GM21737 (cell line): ENCODE measurements around the gene NME1.
A peak's percentile ranks its signal among the peaks of the same experiment; 100 is the strongest.
"Not testable (repeated sequence)": the region's sequence is repeated elsewhere in the genome, so short reads cannot be mapped to it uniquely, and the experiment has no call there.

Experiments used
- ATAC-seq: cut with Tn5 transposase; IDR thresholded peaks from one replicate; pipeline ENCODE4 v1.9.1; 2021; ENCODE audit warnings: mild to moderate bottlenecking, moderate library complexity; ENCODE audit not compliant: unreplicated experiment

NME1 gene

DNA sequence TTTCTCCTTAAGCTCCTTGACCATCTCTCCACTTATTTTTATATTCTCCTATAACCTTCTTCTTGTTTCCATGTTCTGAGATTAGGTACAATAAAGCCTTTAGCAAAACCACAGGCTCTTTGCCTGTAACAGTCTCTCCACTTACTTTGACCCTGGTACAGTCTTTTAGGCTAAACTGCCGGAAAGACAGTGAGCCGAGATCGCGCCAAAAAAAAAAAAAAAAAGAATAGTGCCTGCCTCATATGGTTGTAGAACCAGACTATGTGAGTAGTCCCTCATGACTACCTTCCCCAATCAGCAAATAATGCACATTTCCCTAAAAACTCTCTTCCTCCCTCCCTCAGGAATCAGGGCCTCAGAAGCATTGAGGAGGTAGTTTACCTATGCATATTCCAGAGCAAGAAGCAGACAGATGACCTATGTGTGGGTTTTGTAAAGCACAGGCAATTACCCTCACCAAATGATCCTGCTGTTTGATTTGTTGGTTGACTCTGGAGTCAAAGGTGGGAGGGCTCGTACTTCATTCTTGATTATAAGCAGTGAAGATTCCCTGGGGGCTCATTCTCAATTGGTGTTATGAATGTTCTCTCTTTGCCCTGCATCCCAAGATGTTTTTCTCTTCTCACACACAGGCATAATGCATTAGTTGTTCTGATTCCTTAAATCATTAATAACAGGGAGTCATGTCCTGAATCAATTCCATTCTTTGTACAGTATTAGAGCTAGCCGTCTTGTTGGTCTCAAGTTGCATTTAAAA, 8.9 kb upstream of the NME1 start:
- ATAC-seq, result no peak

GRCh38 chr17:51147650-51148049, 5.7 kb upstream of the NME1 start:
- no peak for ATAC-seq

DNA sequence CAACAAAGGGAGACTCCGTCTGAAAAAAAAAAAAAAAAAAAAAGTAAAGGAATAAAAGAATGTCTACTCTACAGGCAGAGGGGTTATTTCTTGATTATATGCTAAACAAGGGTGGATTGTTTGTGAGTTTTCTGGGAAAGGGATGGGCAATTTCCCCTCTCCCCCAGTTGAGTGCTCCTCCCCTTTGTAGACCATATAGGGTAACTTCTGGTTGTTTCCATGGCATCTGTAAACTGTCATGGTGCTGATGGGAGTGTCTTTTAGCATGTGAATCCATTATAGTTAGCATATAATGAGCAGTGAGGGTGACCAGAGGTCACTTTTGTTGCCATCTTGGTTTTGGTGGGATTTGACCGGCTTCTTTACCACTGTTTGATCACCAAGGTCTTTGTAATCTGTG, 4.2 kb upstream of the NME1 start:
- ATAC-seq, result no peak

- no peak for ATAC-seq
These were observed 2.4 kb upstream of the NME1 start for GRCh38 chr17:51150932-51151331.

DNA sequence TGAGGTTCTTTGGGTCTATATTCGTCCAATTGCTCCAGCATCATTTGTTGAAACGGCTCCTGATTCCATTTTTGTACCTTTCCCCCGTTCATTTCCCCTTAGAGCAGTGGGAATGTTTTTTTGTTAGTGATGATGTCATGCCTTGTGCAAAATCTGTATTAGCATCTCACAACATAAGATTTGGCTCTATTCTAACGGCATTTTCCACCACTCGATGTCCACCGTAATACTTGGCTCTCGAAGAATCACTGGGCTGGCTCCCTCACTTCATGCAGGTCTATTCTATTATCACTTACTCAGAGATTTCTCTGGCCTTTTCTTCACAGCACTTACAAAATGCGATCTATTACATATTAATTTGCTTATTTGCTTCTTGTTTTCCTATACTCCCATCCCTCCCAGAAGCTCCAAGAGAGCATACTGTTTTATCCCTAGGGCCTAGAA, 571 bp upstream of the NME1 start:
- ATAC-seq, result no peak

DNA sequence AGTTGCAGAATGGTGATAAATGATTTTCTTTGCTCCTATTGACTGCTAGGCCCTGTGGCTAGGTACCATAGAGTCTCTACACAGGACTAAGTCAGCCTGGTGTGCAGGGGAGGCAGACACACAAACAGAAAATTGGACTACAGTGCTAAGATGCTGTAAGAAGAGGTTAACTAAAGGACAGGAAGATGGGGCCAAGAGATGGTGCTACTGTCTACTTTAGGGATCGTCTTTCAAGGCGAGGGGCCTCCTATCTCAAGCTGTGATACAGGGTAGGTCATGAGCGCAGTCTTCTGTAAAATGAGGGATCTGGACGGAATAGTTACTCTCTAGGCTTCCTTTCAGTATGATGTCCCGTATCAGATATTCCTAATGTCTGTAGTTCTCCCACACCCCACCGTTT, 817 bp downstream of the NME1 start:
- no peak for ATAC-seq

GRCh38 chr17:51155416-51155815, 2.1 kb downstream of the NME1 start:
- no peak for ATAC-seq

- no peak for ATAC-seq
These were observed 6.2 kb downstream of the NME1 start for GRCh38 chr17:51159604-51160003.

DNA sequence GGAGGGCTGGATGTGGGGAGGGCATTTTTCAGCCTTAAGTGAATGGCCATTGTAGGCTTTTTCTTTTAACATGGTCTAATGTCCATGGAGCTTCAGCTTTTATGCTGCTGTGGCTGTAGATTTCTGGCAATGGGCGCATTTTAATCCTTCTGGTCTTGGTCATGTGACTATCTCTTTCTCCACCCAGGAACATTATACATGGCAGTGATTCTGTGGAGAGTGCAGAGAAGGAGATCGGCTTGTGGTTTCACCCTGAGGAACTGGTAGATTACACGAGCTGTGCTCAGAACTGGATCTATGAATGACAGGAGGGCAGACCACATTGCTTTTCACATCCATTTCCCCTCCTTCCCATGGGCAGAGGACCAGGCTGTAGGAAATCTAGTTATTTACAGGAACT, 8.2 kb downstream of the NME1 start:
- ATAC-seq, result no peak

GRCh38 chr17:51164911-51165679, 11.7 kb downstream of the NME1 start:
- no peak for ATAC-seq

- no peak for ATAC-seq
These were observed 12.4 kb downstream of the NME1 start for GRCh38 chr17:51165680-51166197.

DNA sequence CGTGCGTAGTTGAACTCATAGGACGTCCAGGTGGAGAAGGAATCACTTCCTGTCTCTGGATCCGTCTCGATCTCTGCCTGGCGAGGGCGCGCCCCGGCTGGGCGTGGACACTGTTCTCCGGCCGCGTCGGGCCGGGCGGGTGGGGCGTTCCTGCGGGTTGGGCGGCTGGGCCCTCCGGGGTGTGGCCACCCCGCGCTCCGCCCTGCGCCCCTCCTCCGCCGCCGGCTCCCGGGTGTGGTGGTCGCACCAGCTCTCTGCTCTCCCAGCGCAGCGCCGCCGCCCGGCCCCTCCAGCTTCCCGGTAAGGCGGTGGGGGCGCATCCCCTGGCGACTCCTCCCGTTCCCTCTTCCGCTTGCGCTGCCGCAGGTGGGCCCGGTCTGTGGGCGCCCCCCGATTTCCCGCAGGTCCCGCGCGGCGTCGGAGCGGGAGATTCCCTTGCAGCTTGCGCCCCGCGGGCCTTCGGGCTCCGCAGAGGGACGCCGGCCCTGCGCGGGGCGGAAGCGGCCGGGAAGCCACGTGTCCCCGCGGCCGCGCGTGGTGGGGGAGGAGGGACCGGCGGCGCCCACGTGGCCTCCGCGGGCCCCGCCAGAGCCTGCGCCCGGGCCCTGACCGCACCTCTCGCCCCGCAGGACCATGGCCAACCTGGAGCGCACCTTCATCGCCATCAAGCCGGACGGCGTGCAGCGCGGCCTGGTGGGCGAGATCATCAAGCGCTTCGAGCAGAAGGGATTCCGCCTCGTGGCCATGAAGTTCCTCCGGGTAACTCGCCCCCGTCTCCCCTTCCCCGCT, 13.0 kb downstream of the NME1 start, which contains the start of gene NME2:
Gene NME2, plus strand, starts transcription at position 214 of the 789 bp plus-strand sequence. Its CDS starts 420 bp downstream, at position 634.
- ATAC-seq, result peak; percentile 86

GRCh38 chr17:51166987-51167931, 13.9 kb downstream of the NME1 start:
- peak; percentile 44 for ATAC-seq

DNA sequence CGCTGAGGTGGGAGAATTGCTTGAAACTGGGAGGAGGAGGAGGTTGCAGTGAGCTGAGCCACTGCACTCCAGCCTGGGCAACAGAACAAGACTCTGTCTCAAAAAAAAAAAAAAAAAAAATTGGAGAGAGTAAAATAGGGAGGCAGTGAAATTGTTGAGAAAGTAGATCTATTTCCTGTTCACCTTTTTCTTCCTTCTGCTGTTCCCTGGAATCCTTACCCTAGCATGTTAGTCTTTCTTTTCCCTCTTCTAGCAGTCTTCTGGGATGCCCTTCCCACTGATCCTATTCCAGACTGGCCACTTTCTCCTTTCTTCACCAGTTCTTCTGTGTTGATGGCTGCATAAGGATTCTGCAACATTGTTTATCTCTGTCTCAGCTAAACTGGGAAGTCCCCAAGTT, 16.0 kb downstream of the NME1 start:
- ATAC-seq, result no peak

DNA sequence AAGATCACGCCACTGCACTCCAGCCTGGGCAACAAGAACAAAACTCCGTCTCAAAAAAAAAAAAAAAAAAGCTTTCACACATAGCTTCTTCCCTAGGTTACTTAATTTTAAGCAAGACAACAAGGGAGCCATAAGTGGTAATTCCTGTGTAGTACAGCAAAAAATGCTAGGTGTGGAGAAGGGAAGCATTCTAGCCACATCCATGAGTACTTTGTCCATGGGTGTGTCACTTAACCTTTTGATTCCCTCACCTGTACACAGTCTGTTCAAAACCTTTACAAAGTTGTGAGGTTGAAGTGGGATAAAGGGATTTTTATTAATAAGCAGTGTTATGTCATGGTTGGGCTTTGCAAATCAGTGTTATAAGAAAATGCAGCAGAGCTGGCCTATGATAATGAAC, 17.4 kb downstream of the NME1 start:
- ATAC-seq, result no peak

DNA sequence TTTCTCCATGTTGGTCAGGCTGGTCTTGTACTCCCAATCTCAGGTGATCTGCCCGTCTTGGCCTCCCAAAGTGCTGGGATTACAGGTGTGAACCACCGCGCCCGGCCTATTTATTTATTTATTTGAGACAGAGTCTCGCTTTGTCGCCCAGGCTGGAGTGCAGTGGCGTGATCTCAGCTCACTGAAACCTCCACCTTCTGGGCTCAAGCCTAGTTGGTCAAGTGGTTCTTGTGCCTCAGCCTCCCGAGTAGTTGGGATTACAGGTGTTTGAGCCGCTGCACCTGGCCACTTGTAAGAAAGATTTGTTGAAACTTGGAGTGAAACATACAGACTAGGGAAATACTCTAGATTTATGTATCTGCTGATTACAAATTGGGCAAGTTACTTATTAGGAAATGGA, 18.7 kb downstream of the NME1 start:
- not testable (repeated sequence) for ATAC-seq

DNA sequence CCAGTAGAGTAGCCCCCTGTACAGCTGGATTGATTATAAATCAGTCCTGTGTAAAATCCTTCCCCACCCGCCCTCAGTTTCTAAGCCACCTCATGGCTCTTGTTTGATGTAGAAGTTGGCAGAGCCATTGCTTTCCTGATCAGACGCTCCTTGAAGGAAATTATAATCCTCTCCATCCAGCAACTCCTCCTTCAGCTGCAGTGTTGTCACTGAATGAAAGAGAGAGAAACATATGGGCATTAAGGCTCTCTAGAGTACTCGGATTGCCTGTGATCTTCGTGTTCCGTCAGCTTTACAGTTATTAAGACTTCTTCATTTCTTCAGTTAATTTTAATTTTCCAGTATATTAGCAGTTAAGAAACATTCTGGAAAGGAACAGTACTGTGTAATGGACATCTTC, 27.1 kb downstream of the NME1 start:
- ATAC-seq, result no peak

GRCh38 chr17:51184124-51184523, 30.8 kb downstream of the NME1 start:
- ATAC-seq, result no peak

DNA sequence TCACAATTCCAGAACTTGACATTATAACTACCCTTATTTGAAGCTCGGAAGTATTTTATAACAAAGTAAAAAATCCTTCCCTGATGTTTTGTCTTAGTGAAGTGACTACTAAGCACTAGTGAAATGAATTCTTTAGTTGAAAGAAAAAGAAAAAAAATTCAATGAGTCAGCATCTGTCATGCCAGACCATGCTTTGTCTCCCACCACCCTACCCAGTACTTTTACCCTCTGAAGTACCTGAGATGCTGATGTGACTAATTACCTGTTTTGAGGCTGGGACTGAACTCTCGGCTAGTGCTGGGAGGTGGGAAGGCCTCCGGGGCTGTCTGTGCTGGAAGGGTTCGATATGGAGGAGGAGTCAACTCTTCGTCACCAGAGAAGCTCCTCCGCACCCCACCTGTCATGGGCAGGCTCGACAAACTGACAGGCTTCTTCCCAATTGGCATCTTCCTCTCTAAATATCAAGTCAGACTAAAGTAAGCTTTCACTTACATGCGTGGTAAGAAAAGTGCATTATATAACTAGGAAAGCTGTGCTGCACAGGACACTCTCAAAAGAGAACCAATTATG, 32.5 kb downstream of the NME1 start:
- no peak for ATAC-seq
